Measurements from ENCODE around the gene CDH4. TPM values are rescaled to one million over a fixed set of nuclear protein-coding genes. Genes with fewer than 3 reads are reported as not detected.

The CDH4 gene
- total RNA-seq, 1 experiment from 2014 or later, result not detected

- Mint-ChIP-seq H3K4me1 (ENCODE audit: low read depth, unreplicated experiment) (no peaks in the 10 kb centered on the region), H3K36me3 (ENCODE audit: insufficient read depth, unreplicated experiment) (no peaks in the 10 kb centered on the region), H3K27ac (ENCODE audit: unreplicated experiment) (no peak overlapping the region), H3K27me3 (ENCODE audit: insufficient read depth, unreplicated experiment) (peaks cover 8% of the 10 kb centered on the region), H3K9me3 (ENCODE audit: unreplicated experiment) (peaks cover 28% of the 10 kb centered on the region), H3K4me3 (ENCODE audit: unreplicated experiment) (no peak overlapping the region)
- H3K4me1 ChIP-seq, result no peaks in the 10 kb centered on the region; the same call in 1 of the 2 replicates
- no peaks in the 10 kb centered on the region for H3K27me3 ChIP-seq (replicated peaks; ENCODE audit: control insufficient read depth, insufficient read depth, low read length)
- H3K36me3 ChIP-seq (ENCODE audit: control insufficient read depth, insufficient read depth, low read length), result no peaks in the 10 kb centered on the region
- CTCF ChIA-PET, result interaction anchor here (0.7 kb wide), 2 partner anchors 19 to 31 kb away, joined by 3 to 6 read pairs; no protein-coding TSS in a partner anchor
- no TSS peak for BruUV-seq (replicated peaks)
- DNase-seq, result no peak
- H3K4me3 ChIP-seq (ENCODE audit: low read depth, low read length), result no peak overlapping the region
- peaks cover 7% of the 10 kb centered on the region; the same call in 1 of the 2 replicates for H3K9me3 ChIP-seq
- intact Hi-C loops (cut with micrococcal nuclease; ENCODE audit: unreplicated experiment), result no loop called here
- TF ChIP-seq CTCF (IDR thresholded peaks at IDR 0.05; ENCODE audit: insufficient read depth in 1 of 2, low read depth in 1 of 2, low read length in 1 of 2, severe bottlenecking in 1 of 2, unreplicated experiment in 1 of 2), result no peak
- POLR2A ChIA-PET, result no interaction called here
Observed at GRCh38 chr20:61259741-61260140, 7.7 kb downstream of the CDH4 start.

- H3K4me1 ChIP-seq, result no peaks in the 10 kb centered on the region; the same call in 1 of the 2 replicates
- Mint-ChIP-seq H3K9me3 (ENCODE audit: unreplicated experiment) (peaks cover 28% of the 10 kb centered on the region), H3K27ac (ENCODE audit: unreplicated experiment) (no peak overlapping the region), H3K4me3 (ENCODE audit: unreplicated experiment) (no peak overlapping the region), H3K27me3 (ENCODE audit: insufficient read depth, unreplicated experiment) (peaks cover 8% of the 10 kb centered on the region), H3K36me3 (ENCODE audit: insufficient read depth, unreplicated experiment) (no peaks in the 10 kb centered on the region), H3K4me1 (ENCODE audit: low read depth, unreplicated experiment) (no peaks in the 10 kb centered on the region)
- H3K36me3 ChIP-seq (ENCODE audit: control insufficient read depth, insufficient read depth, low read length), result no peaks in the 10 kb centered on the region
- ChIA-PET CTCF (no interaction called here), POLR2A (no interaction called here)
- H3K9me3 ChIP-seq, result peaks cover 7% of the 10 kb centered on the region; the same call in 1 of the 2 replicates
- no peak for DNase-seq
- BruUV-seq (replicated peaks), result no TSS peak
- no peak overlapping the region for H3K4me3 ChIP-seq (ENCODE audit: low read depth, low read length)
- no peaks in the 10 kb centered on the region for H3K27me3 ChIP-seq (replicated peaks; ENCODE audit: control insufficient read depth, insufficient read depth, low read length)
- TF ChIP-seq CTCF (IDR thresholded peaks at IDR 0.05; ENCODE audit: insufficient read depth in 1 of 2, low read depth in 1 of 2, low read length in 1 of 2, severe bottlenecking in 1 of 2, unreplicated experiment in 1 of 2), result peak in 1 of 2 experiments; percentile 7
- intact Hi-C loops (cut with micrococcal nuclease; ENCODE audit: unreplicated experiment), result no loop called here
Observed at GRCh38 chr20:61260905-61261304, 8.8 kb downstream of the CDH4 start.

GRCh38 chr20:61262036-61262435 lies 10.0 kb downstream of the CDH4 start:
- no peak for DNase-seq
- intact Hi-C loops (cut with micrococcal nuclease; ENCODE audit: unreplicated experiment), result no loop called here
- H3K4me3 Mint-ChIP-seq (ENCODE audit: unreplicated experiment), result no peak overlapping the region
- no TSS peak for BruUV-seq (replicated peaks)
- no peaks in the 10 kb centered on the region for H3K36me3 Mint-ChIP-seq (ENCODE audit: insufficient read depth, unreplicated experiment)
- peaks cover 24% of the 10 kb centered on the region for H3K9me3 Mint-ChIP-seq (ENCODE audit: unreplicated experiment)
- H3K4me1 Mint-ChIP-seq (ENCODE audit: low read depth, unreplicated experiment), result no peaks in the 10 kb centered on the region
- TF ChIP-seq CTCF (IDR thresholded peaks at IDR 0.05; ENCODE audit: insufficient read depth in 1 of 2, low read depth in 1 of 2, low read length in 1 of 2, severe bottlenecking in 1 of 2, unreplicated experiment in 1 of 2), result no peak
- H3K27me3 Mint-ChIP-seq (ENCODE audit: insufficient read depth, unreplicated experiment), result peaks cover 8% of the 10 kb centered on the region
- H3K27ac Mint-ChIP-seq (ENCODE audit: unreplicated experiment), result no peak overlapping the region
- no peaks in the 10 kb centered on the region for H3K27me3 ChIP-seq (replicated peaks; ENCODE audit: control insufficient read depth, insufficient read depth, low read length)
- no peak overlapping the region for H3K4me3 ChIP-seq (ENCODE audit: low read depth, low read length)
- H3K9me3 ChIP-seq, result peaks cover 7% of the 10 kb centered on the region; the same call in 1 of the 2 replicates
- ChIA-PET CTCF (interaction anchor here (1.1 kb wide), 1 partner anchor 24 kb away, joined by 3 read pairs; no protein-coding TSS in a partner anchor), POLR2A (no interaction called here)
- no peaks in the 10 kb centered on the region for H3K36me3 ChIP-seq (ENCODE audit: control insufficient read depth, insufficient read depth, low read length)
- H3K4me1 ChIP-seq, result no peaks in the 10 kb centered on the region; the same call in 1 of the 2 replicates
